Skeletal muscle cell (primary cell): ENCODE results near the gene ALG9.
"Not testable (repeated sequence)": the region's sequence is repeated elsewhere in the genome, so short reads cannot be mapped to it uniquely, and the experiment has no call there.

Source experiments
- DNase-seq: peaks from one replicate; pipeline ENCODE4 v3.0.0-alpha.2; 2010; ENCODE audit warnings: low read depth
- H3K4me3 ChIP-seq: 2 replicates; pipeline ENCODE4 v1.5.1; 2011; ENCODE audit warnings: low read depth, mild to moderate bottlenecking, control low read depth, low read length, moderate library complexity

The ALG9 gene

DNA sequence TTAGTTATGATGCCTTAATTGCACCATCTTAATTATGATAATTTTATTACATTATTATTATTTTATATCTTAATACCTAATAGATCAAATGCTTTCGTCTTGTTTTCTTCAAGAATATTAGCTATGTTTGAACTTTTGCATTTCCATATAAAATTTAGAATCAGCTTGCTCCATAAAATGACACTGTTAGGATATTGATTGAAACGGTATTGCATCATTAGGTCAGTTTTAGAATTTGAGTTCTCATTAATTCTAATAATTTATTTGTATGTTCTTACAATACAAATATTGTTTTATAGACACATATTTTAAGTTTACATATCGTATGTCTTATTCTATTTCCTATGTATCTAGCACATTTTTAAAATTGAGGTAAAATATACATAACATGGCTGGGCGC is 14.7 kb upstream of the ALG9 start:
- no peak overlapping the region for H3K4me3 ChIP-seq
- DNase-seq, result no peak

DNA sequence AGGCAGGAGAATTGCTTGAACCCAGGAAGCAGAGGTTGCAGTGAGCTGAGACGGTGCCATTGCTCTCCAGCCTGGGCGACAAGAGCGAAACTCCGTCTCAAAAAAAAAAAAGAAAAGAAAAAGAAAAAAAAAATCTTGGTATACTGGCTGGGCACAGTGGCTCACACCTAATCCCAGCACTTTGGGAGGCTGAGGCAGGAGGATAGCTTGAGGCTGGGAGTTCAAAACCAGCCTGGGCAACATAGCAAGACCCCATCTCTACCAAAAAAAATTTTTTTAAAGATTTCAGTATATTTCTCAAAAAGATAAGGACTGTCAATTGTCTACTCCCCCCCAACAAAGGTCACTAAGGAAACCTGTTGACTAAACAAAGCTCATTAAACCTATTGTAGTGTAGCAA is 13.7 kb upstream of the ALG9 start:
- not testable (repeated sequence) for H3K4me3 ChIP-seq, DNase-seq

GRCh38 chr11:111882202-111882601 is 10.8 kb upstream of the ALG9 start:
- no peak overlapping the region for H3K4me3 ChIP-seq

DNA sequence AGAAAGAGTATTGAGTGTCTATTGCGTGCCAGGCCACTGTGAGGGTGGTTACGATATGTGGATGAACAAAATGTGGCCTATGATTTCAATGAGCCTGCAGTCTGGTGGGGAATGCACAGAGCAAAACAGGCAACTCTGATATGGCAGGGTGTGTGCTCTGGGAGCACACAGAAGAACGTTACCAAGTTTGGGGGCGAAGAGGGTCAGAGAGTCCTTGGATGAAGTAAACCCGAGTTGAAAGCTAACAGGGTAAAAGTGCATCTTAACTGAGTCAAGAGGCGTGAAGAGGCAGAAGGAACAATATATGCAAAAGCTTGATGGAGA is 8.2 kb upstream of the ALG9 start:
- DNase-seq, result no peak
- peak overlapping the region; percentile 74 for H3K4me3 ChIP-seq

More at GRCh38 chr11:111882202-111882601, 10.8 kb upstream of the ALG9 start:
- no peak for DNase-seq

DNA sequence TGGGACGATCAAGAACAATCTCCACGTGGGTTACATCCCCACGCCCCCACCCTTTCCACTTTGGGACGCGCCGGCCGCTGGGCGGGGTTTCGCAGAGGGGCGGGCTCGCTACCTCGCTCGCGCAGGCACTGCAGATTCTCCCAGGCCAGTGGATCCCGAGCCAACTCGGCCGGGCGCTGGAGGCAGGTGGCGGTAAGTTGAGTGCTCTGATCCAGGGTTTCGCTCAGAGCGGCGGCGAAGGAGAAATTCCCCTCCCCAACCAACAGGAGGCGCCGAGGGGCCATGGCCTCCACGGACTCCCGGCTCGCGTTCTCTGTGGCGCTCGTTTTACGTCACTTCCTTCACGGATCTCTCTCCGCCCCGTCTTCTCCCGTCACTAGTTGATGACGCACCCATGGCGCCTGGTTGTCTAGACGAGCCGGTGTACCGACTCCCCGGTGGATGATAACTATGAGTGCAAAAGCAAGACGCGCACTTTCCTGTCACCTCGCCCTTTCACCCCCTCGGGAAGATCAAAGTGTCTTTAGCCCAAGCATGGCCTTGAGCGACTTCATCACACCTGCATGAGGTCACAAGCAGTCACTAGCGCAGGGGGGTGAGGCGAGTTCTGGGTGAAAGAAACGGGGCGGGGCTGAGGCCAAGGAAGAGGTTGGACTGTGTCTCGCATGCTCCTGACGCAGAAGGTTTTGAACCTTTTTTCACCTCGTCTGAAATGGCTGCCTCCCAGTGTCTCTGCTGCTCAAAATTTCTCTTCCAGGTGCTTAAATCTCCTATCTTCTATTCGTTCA is 7.7 kb upstream of the ALG9 start, which contains the start of the genes CFAP68 and FDXACB1:
TSS of gene CFAP68 (plus strand) at position 693 of the 788 bp plus-strand sequence. CDS start at position 713, 20 bp downstream.
TSS of gene FDXACB1 (minus strand) at position 317 of the 788 bp plus-strand sequence. CDS start at position 284, 33 bp downstream.
- DNase-seq, result peak; percentile 89
- peak within 1 kb of the TSS; percentile 74 for H3K4me3 ChIP-seq

DNA sequence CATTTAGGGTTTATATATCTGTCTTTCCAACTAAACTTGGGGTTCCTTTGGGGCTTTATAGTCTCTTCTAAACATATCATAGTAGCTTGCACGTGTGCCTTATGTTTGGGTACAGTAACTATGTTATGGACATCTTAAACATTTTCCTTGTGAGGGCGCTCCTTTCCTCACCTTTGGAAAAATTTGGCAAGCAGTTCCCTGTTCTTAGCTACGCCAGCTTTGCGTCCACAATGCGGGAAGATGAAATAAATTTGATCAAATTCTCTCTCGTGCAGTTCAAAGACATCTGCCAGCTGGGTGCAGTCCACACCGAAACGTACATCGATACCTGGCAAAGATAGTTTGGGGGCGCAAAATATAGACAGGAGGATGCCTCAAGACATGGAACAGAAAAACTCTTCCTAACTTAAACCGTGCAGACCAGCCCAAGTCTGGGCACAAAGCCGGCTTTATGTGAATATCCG is 7.0 kb upstream of the ALG9 start:
- peak overlapping the region; percentile 74 for H3K4me3 ChIP-seq
- no peak for DNase-seq

DNA sequence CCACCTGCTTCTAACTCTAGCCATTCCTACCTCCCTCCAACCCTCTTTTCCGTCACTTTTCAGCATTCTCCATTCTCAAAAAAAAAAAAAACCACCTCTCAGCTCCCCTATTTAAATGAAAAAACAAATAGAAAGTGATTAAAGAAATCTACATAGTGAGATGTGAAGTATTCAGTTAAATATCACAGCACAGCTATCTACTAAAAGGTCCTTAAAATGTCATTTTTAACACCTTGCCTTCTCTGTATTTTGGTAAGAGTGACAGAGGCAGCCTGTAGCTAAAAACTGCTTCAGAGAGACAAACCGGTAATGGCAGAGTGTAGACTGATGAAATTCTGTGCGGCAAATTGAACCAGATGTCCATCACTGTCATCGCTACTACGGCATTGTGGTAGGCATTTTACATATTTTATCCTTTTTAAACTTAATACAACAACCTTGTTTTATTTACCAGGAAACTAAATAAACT is 346 bp upstream of the ALG9 start:
- H3K4me3 ChIP-seq, result peak overlapping the region; percentile 71
- DNase-seq, result no peak

GRCh38 chr11:111870522-111870885 is 877 bp downstream of the ALG9 start:
- H3K4me3 ChIP-seq, result peak overlapping the region; percentile 71
- DNase-seq, result no peak

- H3K4me3 ChIP-seq, result no peak overlapping the region
- DNase-seq, result no peak
Measured at GRCh38 chr11:111870113-111870512, 1.3 kb downstream of the ALG9 start.

DNA sequence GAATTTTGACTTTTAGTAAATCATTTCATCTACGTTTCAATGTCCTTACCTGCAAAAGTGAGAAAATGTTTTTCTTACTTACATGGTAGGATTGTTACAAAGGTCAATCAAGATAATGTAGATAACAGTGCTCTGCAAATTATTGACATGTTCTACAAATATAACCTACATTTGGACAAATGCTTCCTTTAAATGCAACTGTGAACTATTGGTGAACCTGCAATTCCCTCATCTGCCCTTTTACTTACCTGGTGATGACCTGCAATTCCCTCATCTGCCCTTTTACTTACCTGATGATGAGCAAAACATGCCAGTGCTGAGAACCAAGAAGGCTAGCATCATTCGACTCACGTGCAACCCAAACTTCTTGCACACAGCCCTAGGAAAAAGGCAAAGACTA is 11.1 kb downstream of the ALG9 start:
- no peak for DNase-seq

DNA sequence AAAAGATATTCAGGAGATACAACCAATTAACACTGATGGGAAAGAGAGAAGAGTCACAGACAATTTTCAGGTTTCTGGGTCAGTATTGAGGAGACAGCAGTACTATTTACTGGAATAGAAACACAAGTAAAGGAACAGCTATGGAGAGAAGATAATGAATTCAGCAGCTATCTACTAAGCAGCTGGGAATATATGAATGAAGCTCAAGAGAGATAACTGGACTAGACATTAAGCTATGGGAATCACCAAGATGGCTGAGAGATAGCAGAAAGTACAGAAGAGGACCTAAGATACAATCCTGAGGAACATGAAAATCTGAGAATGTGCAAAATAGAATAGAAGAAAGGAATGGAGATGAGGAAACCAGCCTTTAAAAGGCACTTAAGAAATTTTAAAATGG is 15.9 kb downstream of the ALG9 start:
- H3K4me3 ChIP-seq, result no peak overlapping the region
- DNase-seq, result no peak

More for the DNA sequence above, 11.1 kb downstream of the ALG9 start:
- H3K4me3 ChIP-seq, result no peak overlapping the region

DNA sequence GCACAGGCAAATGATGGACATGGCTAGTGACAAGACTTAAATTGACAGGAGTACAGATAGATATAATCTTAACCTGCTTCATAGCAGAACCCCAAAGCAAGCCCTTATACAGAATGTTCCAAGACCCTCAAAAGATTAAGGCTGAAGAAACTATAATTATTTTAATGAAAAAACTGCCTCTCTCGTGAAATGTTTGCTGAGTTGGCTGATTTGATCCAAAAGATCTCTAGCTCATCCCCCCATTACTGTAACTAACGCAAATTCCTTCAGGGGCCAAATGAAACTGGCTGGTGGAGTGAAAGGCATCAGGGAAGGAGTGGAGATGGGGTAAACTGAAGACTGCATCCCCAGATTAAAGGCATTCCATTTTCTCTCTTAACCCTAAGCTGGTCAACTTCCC is 19.3 kb downstream of the ALG9 start:
- no peak for DNase-seq
- no peak overlapping the region for H3K4me3 ChIP-seq

GRCh38 chr11:111851636-111852035 is 19.7 kb downstream of the ALG9 start:
- DNase-seq, result no peak
- no peak overlapping the region for H3K4me3 ChIP-seq

DNA sequence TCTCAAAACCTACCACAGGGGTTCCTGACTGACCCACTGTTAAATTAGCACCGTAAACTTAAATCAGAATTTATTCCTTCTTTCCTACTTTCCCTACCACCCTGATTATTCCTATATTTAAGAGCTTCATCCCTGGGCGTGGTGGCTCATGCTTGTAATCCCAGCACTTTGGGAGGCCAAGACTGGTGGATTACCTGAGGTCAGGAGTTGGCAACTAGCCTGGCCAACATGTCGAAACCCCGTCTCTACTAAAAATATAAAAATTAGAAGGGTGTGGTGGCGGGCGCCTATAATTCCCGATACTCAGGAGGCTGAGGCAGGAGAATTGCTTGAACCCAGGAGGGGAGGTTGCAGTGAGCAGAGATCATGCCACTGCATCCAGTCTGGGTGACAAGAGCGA is 20.3 kb downstream of the ALG9 start:
- H3K4me3 ChIP-seq, result no peak overlapping the region
- no peak for DNase-seq

GRCh38 chr11:111849631-111850030 is 21.8 kb downstream of the ALG9 start:
- DNase-seq, result no peak

DNA sequence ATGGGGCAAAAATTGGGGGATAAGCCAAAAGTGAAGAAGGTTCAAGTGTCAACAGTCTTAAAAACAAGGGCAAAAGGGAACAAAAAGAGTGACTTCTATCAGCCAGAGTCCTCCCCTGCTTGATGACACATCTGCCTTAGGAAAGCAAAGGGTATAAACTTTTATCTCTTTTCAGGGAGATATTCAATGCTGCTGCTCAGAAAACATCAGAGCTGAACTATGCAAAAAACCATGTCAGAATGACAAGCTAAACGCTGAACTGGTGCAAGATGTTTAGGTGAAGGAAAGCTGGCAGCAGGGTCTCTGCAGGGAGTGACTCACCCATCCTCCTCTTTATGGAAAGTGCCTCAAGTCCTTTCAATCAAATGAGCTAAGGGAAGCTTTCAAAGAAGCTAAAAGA is 24.7 kb downstream of the ALG9 start:
- peak; percentile 56 for DNase-seq
- H3K4me3 ChIP-seq, result no peak overlapping the region

More at GRCh38 chr11:111849631-111850030, 21.8 kb downstream of the ALG9 start:
- H3K4me3 ChIP-seq, result no peak overlapping the region

GRCh38 chr11:111846063-111846462 is 25.3 kb downstream of the ALG9 start:
- no peak for DNase-seq

DNA sequence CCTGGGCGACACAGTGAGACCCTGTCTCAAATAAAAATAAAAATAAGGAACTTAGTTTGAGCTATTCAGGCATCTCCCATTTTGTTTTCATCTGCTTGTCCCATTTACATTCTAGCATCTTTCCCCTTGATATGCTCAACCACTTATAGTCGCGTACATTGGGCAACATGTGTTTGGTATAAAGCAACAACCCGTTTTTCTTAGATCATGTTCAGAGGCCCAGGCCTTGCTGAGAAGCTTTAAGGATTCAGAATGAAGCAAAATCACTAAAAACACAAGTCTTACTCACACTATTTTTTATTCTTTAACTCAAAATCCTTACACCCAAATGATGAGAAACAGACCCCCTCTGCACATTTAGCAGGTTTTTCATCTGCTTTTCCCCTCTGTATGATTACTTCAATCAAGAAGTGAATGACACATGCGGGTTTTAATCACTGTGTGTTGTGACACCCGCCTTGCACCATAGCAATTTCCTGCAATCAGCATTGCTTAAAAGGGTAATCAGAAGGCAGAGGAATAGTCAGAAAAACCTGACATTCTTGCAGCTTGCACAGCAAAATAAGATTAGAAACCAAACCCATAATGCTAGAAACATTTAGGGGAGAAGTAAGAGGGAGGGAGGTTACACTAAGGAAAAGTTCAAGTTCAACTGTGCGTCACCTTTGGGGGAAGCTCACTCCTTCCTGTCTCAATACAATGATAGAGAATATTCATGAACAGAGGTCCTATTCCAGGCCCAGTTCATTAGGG is 25.9 kb downstream of the ALG9 start:
- no peak overlapping the region for H3K4me3 ChIP-seq
- no peak for DNase-seq

More at GRCh38 chr11:111846063-111846462, 25.3 kb downstream of the ALG9 start:
- no peak overlapping the region for H3K4me3 ChIP-seq

DNA sequence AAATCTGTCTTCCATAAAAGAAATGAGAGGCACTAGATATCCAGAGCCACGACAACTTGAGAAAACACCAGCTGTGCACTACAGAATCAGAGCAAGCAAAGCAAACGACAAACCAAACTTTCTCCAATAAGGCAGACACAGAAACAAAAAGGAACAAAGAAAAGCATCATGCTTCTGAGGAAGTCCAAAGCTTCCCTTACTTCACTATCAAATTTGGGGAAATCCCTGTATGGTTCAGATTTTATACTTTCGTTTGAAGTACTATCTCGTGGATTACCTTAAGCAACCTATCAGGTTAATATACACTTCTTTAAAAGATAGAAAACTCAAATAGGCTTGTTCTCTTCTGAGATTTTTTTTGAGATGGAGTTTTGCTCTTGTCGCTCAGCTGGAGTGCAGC is 27.7 kb downstream of the ALG9 start:
- no peak overlapping the region for H3K4me3 ChIP-seq
- no peak for DNase-seq

GRCh38 chr11:111841370-111842053 is 29.9 kb downstream of the ALG9 start:
- H3K4me3 ChIP-seq, result no peak overlapping the region
- peak; percentile 41 for DNase-seq
